Measurements from ENCODE around the gene TMEM138. TPM values are rescaled to one million over a fixed set of nuclear protein-coding genes. Genes with fewer than 3 reads are reported as not detected.
A peak's percentile ranks its signal among the peaks of the same experiment; 100 is the strongest.

TMEM138 gene
- total and polyA plus RNA-seq, 3 experiments from 2014 or later = 54.3 to 75.1 (median 74.4) TPM

GRCh38 chr11:61404641-61405040 is 42.5 kb downstream of the TMEM138 start:
- H3K9me3 Mint-ChIP-seq = no peaks in the 10 kb centered on the region
- Histone ChIP-seq H3K4me3 (ENCODE audit: low read length) (no peak overlapping the region), H3K36me3 (ENCODE audit: insufficient read depth, low read length) (peaks cover 57% of the 10 kb centered on the region), H3K4me1 (ENCODE audit: insufficient read depth, low read length) (no peaks in the 10 kb centered on the region), H3K9me3 (ENCODE audit: low read length) (no peaks in the 10 kb centered on the region), H3K27ac (ENCODE audit: low read depth, low read length) (no peak overlapping the region), H3K27me3 (ENCODE audit: insufficient read depth, low read length, poor library complexity, severe bottlenecking) (no peaks in the 10 kb centered on the region)
- peaks cover 0 to 2% of the 10 kb centered on the region in 2 donors for H3K27me3 Mint-ChIP-seq
- DNase-seq = no peak
- ChIA-PET POLR2A (no interaction called here), CTCF (no interaction called here)
- peak overlapping the region in 6 of 8 donors; percentile 4 to 75 (median 24) for H3K27ac Mint-ChIP-seq
- H3K4me1 Mint-ChIP-seq = peaks cover 0 to 1% (median 0%) of the 10 kb centered on the region in 3 donors
- H3K36me3 Mint-ChIP-seq = peaks cover 0 to 79% (median 17%) of the 10 kb centered on the region in 3 donors
- H3K4me3 Mint-ChIP-seq = no peak overlapping the region

- no peaks in the 10 kb centered on the region for H3K9me3 Mint-ChIP-seq
- ChIA-PET CTCF (interaction anchor here (1.2 kb wide), 1 partner anchor 21 kb away, joined by 4 read pairs; no protein-coding TSS in a partner anchor), POLR2A (no interaction called here)
- Histone ChIP-seq H3K4me3 (ENCODE audit: low read length) (no peak overlapping the region), H3K27ac (ENCODE audit: low read depth, low read length) (no peak overlapping the region), H3K27me3 (ENCODE audit: insufficient read depth, low read length, poor library complexity, severe bottlenecking) (no peaks in the 10 kb centered on the region), H3K36me3 (ENCODE audit: insufficient read depth, low read length) (peaks cover 62% of the 10 kb centered on the region), H3K9me3 (ENCODE audit: low read length) (no peaks in the 10 kb centered on the region), H3K4me1 (ENCODE audit: insufficient read depth, low read length) (no peaks in the 10 kb centered on the region)
- peaks cover 3 to 87% (median 14%) of the 10 kb centered on the region in 3 donors for H3K36me3 Mint-ChIP-seq
- H3K27me3 Mint-ChIP-seq = peaks cover 0 to 2% of the 10 kb centered on the region in 2 donors
- peak overlapping the region in 1 of 8 donors; percentile 36 for H3K27ac Mint-ChIP-seq
- H3K4me3 Mint-ChIP-seq = no peak overlapping the region
- DNase-seq = no peak
- peaks cover 0 to 1% (median 0%) of the 10 kb centered on the region in 3 donors for H3K4me1 Mint-ChIP-seq
Observed at GRCh38 chr11:61406067-61406466, 43.9 kb downstream of the TMEM138 start.

- no peak overlapping the region for H3K27ac ChIP-seq (ENCODE audit: low read depth, low read length)
- H3K36me3 ChIP-seq (ENCODE audit: insufficient read depth, low read length) = peaks cover 70% of the 10 kb centered on the region
- no peak overlapping the region for H3K4me3 ChIP-seq (ENCODE audit: low read length)
- Mint-ChIP-seq H3K9me3 (no peaks in the 10 kb centered on the region), H3K4me1 (peaks cover 0 to 1% (median 0%) of the 10 kb centered on the region in 3 donors), H3K36me3 (peaks cover 3 to 95% (median 20%) of the 10 kb centered on the region in 3 donors), H3K27ac (peak overlapping the region in 3 of 8 donors; percentile 12 to 57 (median 42)), H3K4me3 (no peak overlapping the region), H3K27me3 (peaks cover 0 to 2% of the 10 kb centered on the region in 2 donors)
- no peaks in the 10 kb centered on the region for H3K9me3 ChIP-seq (ENCODE audit: low read length)
- ChIA-PET POLR2A (interaction anchor here (0.6 kb wide), 1 partner anchor 78 kb away, joined by 5 read pairs; no protein-coding TSS in a partner anchor), CTCF (interaction anchor here (1.3 kb wide), 1 partner anchor 28 kb away, joined by 4 read pairs; no protein-coding TSS in a partner anchor)
- DNase-seq = no peak
- no peaks in the 10 kb centered on the region for H3K4me1 ChIP-seq (ENCODE audit: insufficient read depth, low read length)
- no peaks in the 10 kb centered on the region for H3K27me3 ChIP-seq (ENCODE audit: insufficient read depth, low read length, poor library complexity, severe bottlenecking)
Observed at GRCh38 chr11:61406991-61407728, 45.0 kb downstream of the TMEM138 start.

- DNase-seq = no peak
- Histone ChIP-seq H3K27ac (ENCODE audit: low read depth, low read length) (no peak overlapping the region), H3K9me3 (ENCODE audit: low read length) (no peaks in the 10 kb centered on the region), H3K4me1 (ENCODE audit: insufficient read depth, low read length) (no peaks in the 10 kb centered on the region), H3K27me3 (ENCODE audit: insufficient read depth, low read length, poor library complexity, severe bottlenecking) (no peaks in the 10 kb centered on the region), H3K4me3 (ENCODE audit: low read length) (no peak overlapping the region), H3K36me3 (ENCODE audit: insufficient read depth, low read length) (peaks cover 78% of the 10 kb centered on the region)
- Mint-ChIP-seq H3K27ac (peak overlapping the region in 3 of 8 donors; percentile 38 to 61 (median 42)), H3K4me1 (peaks cover 0 to 5% (median 4%) of the 10 kb centered on the region in 3 donors), H3K9me3 (no peaks in the 10 kb centered on the region), H3K36me3 (peaks cover 12 to 94% (median 29%) of the 10 kb centered on the region in 3 donors), H3K4me3 (no peak overlapping the region), H3K27me3 (no peaks in the 10 kb centered on the region)
- ChIA-PET CTCF (no interaction called here), POLR2A (no interaction called here)
Observed at GRCh38 chr11:61411589-61411988, 49.4 kb downstream of the TMEM138 start.

- no peaks in the 10 kb centered on the region for H3K9me3 ChIP-seq (ENCODE audit: low read length)
- DNase-seq = no peak
- no peaks in the 10 kb centered on the region for H3K27me3 ChIP-seq (ENCODE audit: insufficient read depth, low read length, poor library complexity, severe bottlenecking)
- peaks cover 19 to 23% (median 19%) of the 10 kb centered on the region in 3 donors for H3K4me1 Mint-ChIP-seq
- no peaks in the 10 kb centered on the region for H3K27me3 Mint-ChIP-seq
- POLR2A ChIA-PET = no interaction called here
- peaks cover 12 to 96% (median 23%) of the 10 kb centered on the region in 3 donors for H3K36me3 Mint-ChIP-seq
- no peak overlapping the region for H3K4me3 ChIP-seq (ENCODE audit: low read length)
- no peak overlapping the region for H3K27ac ChIP-seq (ENCODE audit: low read depth, low read length)
- no peak overlapping the region for H3K4me3 Mint-ChIP-seq
- peak overlapping the region in 4 of 8 donors; percentile 10 to 56 (median 35) for H3K27ac Mint-ChIP-seq
- H3K4me1 ChIP-seq (ENCODE audit: insufficient read depth, low read length) = no peaks in the 10 kb centered on the region
- CTCF ChIA-PET = interaction anchor here (1.2 kb wide), 1 partner anchor 22 kb away, joined by 4 read pairs; no protein-coding TSS in a partner anchor
- peaks cover 71% of the 10 kb centered on the region for H3K36me3 ChIP-seq (ENCODE audit: insufficient read depth, low read length)
- H3K9me3 Mint-ChIP-seq = no peaks in the 10 kb centered on the region
Observed at GRCh38 chr11:61413496-61413895, 51.3 kb downstream of the TMEM138 start.

GRCh38 chr11:61414547-61414946 is 52.4 kb downstream of the TMEM138 start:
- Mint-ChIP-seq H3K9me3 (no peaks in the 10 kb centered on the region), H3K27me3 (no peaks in the 10 kb centered on the region), H3K4me1 (peaks cover 19 to 30% (median 25%) of the 10 kb centered on the region in 3 donors), H3K4me3 (no peak overlapping the region), H3K27ac (peak overlapping the region in 7 of 8 donors; percentile 26 to 90 (median 64)), H3K36me3 (peaks cover 12 to 96% (median 23%) of the 10 kb centered on the region in 3 donors)
- ChIA-PET CTCF (interaction anchor here (1.2 kb wide), 1 partner anchor 21 kb away, joined by 4 read pairs; no protein-coding TSS in a partner anchor), POLR2A (no interaction called here)
- DNase-seq = no peak
- Histone ChIP-seq H3K36me3 (ENCODE audit: insufficient read depth, low read length) (peaks cover 69% of the 10 kb centered on the region), H3K9me3 (ENCODE audit: low read length) (no peaks in the 10 kb centered on the region), H3K27ac (ENCODE audit: low read depth, low read length) (no peak overlapping the region), H3K4me1 (ENCODE audit: insufficient read depth, low read length) (no peaks in the 10 kb centered on the region), H3K4me3 (ENCODE audit: low read length) (no peak overlapping the region), H3K27me3 (ENCODE audit: insufficient read depth, low read length, poor library complexity, severe bottlenecking) (no peaks in the 10 kb centered on the region)

GRCh38 chr11:61415381-61415780 is 53.2 kb downstream of the TMEM138 start:
- Histone ChIP-seq H3K36me3 (ENCODE audit: insufficient read depth, low read length) (peaks cover 71% of the 10 kb centered on the region), H3K27ac (ENCODE audit: low read depth, low read length) (no peak overlapping the region), H3K4me3 (ENCODE audit: low read length) (no peak overlapping the region), H3K9me3 (ENCODE audit: low read length) (no peaks in the 10 kb centered on the region), H3K27me3 (ENCODE audit: insufficient read depth, low read length, poor library complexity, severe bottlenecking) (no peaks in the 10 kb centered on the region), H3K4me1 (ENCODE audit: insufficient read depth, low read length) (no peaks in the 10 kb centered on the region)
- Mint-ChIP-seq H3K4me1 (peaks cover 25 to 37% (median 31%) of the 10 kb centered on the region in 3 donors), H3K9me3 (no peaks in the 10 kb centered on the region), H3K27ac (peak overlapping the region in 4 of 8 donors; percentile 12 to 43 (median 26)), H3K27me3 (no peaks in the 10 kb centered on the region), H3K4me3 (no peak overlapping the region), H3K36me3 (peaks cover 12 to 97% (median 26%) of the 10 kb centered on the region in 3 donors)
- ChIA-PET CTCF (no interaction called here), POLR2A (no interaction called here)
- no peak for DNase-seq

- no peak overlapping the region for H3K4me3 Mint-ChIP-seq
- H3K4me3 ChIP-seq (ENCODE audit: low read length) = no peak overlapping the region
- ChIA-PET CTCF (no interaction called here), POLR2A (no interaction called here)
- peaks cover 37 to 52% (median 44%) of the 10 kb centered on the region in 3 donors for H3K4me1 Mint-ChIP-seq
- no peaks in the 10 kb centered on the region for H3K9me3 ChIP-seq (ENCODE audit: low read length)
- H3K27ac ChIP-seq (ENCODE audit: low read depth, low read length) = no peak overlapping the region
- no peaks in the 10 kb centered on the region for H3K4me1 ChIP-seq (ENCODE audit: insufficient read depth, low read length)
- H3K9me3 Mint-ChIP-seq = no peaks in the 10 kb centered on the region
- no peak for DNase-seq
- H3K36me3 Mint-ChIP-seq = peaks cover 9 to 97% (median 21%) of the 10 kb centered on the region in 3 donors
- no peaks in the 10 kb centered on the region for H3K27me3 Mint-ChIP-seq
- peak overlapping the region in 3 of 8 donors; percentile 24 to 59 (median 33) for H3K27ac Mint-ChIP-seq
- peaks cover 69% of the 10 kb centered on the region for H3K36me3 ChIP-seq (ENCODE audit: insufficient read depth, low read length)
- H3K27me3 ChIP-seq (ENCODE audit: insufficient read depth, low read length, poor library complexity, severe bottlenecking) = no peaks in the 10 kb centered on the region
Observed at GRCh38 chr11:61416941-61417340, 54.8 kb downstream of the TMEM138 start.

Measured in CD8-positive, alpha-beta memory T cell (primary cell).